Effector CD8-positive, alpha-beta T cell (primary cell): Measurements from ENCODE around the gene COL19A1.

Experiments used
- DNase-seq: peaks from one replicate; lab custom pipeline; 2025; lab: John Stamatoyannopoulos, UW

The COL19A1 gene

DNA sequence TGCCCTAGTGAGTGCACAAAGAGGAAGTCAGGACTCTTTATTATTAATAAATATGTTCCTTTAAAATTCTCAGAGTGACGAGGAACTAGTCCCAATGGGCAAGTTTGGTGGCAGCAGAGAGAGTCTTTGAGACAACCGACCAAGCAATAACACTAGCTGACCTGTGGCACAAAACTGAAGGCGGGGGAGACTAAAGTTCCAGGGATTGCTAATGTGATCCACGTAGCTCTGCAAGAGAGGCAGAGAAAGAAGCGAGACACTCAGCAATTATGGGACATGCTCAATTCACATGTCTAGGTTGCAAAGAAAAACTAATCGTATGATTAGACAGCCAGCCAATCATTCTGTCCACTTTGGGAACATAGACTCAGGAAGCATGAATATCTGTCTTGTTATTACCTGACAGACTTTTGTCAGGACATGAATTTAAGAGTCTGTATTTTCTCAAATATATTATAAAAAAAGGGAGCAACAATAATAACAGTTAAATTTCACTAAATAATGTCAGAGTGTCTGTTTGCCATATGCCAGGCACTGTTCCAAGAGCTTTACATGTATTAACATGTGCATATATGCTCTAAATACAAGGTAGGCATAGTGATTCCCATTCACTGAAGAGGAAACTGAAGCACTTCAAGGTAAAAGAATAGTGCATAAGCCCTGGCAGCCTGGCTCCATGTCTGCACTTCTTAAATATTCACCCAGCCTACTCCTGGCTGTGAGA lies 355.5 kb downstream of the COL19A1 start:
- no peak for DNase-seq

DNA sequence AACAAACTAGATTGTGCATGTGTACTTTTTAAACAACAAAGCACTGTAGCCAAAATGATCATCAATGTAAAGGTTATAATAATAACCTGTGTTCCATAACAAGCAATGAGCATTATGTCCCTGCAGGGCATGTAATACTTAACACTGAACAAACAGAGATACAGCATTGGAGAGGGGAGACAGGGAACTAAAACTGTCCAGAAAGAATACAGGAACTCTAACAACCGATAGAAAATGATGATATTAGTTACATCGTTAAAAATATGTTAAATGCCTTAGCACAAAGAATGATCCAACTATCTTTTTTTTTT lies 356.0 kb downstream of the COL19A1 start:
- no peak for DNase-seq

DNA sequence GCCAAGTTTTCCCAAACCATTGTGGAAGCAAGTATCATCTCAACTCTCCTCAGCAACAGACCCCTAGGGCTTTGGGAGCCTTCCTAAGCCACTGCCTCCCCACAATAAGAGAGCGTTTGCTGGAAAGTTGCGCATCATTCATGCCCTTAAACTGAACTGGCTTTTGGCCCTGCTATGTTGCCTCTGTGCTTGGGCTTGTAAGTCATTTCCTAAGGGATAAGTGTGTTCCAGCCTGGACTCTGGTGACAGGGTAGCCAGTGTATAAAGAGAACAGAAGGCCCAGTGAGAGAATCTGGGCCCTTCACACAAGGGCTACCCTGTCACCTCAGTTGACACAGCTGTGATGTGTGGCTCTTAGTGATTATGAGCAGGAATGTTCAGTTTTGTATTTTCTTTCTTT lies 358.7 kb downstream of the COL19A1 start:
- DNase-seq, result no peak

DNA sequence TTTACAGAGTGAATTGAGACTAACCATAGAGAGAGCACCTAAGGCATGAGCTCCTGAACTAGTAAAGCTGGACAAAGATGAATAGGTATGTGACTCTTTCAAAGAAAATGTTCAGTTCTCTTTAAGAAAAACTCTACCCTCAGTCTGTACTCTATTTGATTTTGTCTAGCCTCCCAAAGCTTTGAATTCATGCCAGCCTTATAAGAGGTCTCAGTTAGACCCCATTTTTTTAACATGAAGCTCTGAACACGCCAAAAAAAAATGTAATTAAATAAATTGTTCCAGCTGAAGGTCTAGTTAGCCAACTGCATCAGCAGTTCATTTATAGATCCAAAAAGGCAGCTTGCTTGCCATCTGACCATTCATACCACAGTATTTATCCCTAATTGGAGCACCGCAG lies 365.0 kb downstream of the COL19A1 start:
- no peak for DNase-seq

DNA sequence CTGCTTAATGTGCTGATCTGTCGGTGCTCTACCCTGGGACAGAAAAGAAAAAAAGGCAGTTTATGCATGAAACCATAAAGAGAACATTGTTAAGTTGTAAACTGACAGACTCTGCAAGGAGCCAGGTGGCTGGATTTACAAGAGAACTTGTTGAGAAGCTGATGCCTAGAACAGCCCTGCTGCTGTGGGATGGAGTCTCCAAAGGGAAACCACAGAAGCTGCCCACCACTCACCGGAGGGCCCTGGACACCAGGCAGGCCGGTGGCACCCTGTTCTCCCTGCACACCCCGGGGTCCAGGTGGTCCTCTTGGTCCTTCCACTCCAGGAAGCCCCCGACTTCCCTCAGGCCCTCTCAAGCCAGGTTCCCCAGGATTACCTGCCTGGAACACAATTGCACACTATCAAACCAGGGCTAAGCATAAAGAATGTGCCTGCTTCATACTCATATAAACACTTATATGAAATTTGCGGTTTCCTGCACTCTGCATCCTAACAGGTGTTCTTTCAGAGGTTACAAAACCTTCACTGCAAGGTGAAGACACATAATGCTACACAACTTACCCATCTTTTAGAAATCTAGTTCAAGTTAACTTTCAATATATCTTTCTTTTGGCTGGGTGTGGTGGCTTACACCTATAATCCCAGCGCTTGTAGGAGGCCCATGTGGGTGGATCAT lies 368.3 kb downstream of the COL19A1 start:
- no peak for DNase-seq

DNA sequence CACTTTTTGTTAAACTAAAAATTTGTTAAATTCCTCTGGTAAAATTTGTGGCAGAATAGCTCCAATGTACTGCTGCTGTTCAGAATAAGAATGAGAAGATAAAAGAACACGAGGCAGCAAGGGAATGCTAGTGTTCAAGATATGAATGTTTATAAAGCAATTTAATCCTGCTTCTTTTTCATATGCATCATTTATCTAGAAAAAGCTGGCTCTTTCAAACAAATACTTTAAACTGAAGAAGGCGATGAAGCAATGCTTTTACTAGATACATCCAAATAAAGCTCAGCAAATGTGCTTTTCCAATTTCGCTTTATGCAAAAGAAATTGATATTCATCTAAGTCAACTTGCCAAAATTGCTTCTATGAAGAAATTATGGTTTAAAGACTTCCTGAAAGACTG lies 370.0 kb downstream of the COL19A1 start:
- no peak for DNase-seq

DNA sequence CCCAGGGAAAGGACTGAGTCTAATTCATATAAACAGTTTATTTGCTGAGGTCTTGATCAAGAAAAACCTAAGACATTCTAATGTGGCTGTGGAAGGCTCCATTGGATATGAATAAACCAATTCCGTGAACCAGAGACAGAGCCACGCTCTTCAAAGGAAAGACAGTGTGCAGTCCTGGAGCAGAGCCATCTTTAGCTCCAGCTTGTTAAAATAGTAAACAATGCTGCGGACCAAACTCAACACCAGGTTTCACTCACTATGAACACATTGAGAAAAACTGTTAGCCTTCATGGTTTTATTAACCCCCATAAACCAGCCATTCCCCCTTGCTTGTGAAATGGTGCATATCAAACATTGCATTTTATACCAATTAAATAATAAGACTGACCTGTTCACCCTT lies 374.7 kb downstream of the COL19A1 start:
- DNase-seq, result no peak

DNA sequence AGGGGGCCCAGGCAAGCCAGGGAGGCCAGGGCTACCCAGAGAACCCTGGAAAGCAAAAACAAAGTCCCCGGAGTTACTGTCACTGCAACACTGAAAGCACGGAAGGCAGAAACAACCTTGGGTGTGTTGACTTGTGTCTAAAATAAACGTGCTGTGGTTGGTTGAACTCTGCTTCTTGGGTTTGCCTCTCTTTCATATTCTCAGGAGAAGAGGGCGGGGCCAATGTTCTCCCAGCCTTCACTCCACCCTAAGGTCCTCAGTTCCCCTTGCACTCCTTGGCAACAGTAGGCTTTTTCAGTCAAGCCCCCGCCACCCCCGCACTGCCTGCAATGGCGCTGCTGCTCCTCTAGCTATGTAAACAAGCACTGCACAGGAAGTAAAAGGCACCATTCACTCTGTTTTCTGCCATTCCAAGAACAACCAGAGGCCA lies 375.6 kb downstream of the COL19A1 start:
- no peak for DNase-seq

DNA sequence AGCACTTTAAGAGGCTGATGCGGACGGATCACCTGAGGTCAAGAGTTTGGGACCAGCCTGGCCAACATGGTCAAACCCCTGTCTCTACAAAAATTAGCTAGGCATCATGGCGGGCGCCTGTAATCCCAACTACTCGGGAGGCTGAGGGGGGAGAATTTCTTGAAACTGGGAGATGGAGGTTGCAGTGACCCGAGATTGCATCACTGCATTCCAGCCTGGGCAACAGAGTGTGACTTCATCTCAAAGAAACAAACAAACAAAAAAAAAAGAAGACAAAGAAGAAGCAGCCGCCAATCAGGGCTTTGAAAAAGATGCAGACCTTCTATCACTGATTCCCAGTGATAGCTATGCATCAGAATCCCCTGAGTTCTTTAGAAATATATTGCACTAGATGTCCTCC lies 379.8 kb downstream of the COL19A1 start:
- no peak for DNase-seq

DNA sequence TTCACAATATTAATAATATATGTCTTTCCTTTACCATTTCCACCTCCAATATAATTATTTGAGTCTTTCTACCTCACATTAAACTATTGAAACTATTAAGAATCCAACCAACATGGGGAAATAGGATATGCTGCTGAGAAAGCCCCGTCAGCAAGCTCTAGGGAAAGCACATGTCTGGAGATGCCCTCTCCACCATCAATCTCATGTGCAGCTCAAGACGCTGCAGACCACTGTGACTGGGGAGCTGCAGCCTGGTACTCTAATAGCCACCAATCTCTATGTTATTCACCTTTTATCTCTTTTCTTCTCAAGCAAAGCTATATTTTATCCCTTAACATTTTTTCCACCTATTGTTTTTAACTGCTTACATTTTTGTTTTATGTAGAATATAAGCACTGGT lies 386.2 kb downstream of the COL19A1 start:
- no peak for DNase-seq

DNA sequence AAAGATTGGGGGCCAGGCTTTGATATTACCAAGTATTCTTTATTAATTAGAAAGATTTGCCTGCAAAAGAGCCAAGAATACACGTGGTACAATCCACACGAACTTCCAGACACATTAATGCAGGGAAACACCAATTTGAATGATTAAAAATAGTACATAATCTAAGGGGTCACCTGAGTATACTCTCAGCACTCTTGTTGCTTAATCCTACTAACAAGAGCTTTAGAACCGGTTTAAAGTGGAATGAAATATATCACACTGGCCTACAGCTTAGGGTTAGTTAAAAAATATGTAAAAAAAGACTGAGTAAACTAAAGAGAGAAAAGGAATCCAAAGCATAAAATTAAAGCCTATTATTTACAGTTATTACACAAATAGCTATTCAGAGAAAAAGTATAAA lies 387.6 kb downstream of the COL19A1 start:
- DNase-seq, result no peak

DNA sequence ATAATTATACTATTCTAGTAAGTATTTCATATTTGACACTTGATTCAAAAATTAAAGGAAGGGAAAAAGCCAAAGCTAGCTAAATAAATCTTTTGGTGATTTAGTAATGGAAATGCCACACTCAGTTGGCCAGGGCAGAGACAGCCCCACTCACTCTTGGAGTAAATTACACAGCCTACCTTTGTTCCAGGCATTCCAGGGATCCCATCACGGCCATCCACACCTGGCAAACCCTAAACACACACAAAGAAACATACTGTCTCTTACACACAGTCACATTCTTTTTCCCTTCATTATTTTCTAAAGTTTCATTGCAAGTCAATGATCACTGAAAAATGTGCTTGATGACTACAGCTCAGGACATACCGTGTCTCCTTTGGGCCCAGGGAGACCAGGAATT lies 388.4 kb downstream of the COL19A1 start:
- no peak for DNase-seq

DNA sequence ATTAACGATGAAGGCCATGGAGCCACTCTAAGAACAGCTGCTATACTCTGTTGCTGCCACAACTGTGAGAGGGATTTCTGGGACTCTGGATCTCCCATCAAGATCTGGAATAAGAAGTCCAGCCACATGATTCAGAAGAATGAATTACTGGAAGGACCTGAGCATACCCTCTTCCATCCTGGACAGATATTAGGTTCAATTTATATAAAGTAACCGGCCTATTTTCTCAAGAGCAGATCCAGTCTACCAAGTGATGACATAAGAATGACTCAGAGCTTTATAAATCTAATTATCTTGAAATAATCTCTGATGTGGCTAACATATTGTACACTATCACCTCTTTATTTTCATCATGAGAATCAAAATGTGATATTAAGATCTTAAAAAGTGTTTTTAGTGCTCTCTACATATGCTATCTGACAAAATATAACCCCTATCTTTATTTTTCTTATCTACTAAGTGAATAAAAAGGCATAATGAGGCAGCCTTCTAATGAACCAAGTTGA lies 391.5 kb downstream of the COL19A1 start:
- DNase-seq, result no peak

DNA sequence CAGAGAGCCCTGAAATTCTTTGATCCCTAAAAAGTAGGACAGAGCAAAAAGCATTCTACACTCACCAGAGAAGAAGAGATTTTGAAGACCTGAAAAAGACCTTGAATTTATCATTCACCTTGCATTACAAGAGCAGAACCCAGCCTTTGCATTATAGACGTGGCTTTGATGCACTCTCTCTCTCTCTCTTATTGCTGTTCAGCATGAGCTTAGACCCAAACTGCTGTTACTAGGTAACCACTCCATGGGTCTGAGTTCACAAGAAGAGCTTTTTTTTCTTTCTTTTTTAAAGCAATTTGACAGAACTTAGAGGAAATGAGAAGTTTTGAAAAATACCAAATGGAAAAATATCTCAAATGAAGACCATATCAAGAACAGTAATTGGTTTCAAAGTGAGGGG lies 392.1 kb downstream of the COL19A1 start:
- DNase-seq, result no peak
